ENCODE measurements around the gene AKR7A2.

AKR7A2 gene

DNA sequence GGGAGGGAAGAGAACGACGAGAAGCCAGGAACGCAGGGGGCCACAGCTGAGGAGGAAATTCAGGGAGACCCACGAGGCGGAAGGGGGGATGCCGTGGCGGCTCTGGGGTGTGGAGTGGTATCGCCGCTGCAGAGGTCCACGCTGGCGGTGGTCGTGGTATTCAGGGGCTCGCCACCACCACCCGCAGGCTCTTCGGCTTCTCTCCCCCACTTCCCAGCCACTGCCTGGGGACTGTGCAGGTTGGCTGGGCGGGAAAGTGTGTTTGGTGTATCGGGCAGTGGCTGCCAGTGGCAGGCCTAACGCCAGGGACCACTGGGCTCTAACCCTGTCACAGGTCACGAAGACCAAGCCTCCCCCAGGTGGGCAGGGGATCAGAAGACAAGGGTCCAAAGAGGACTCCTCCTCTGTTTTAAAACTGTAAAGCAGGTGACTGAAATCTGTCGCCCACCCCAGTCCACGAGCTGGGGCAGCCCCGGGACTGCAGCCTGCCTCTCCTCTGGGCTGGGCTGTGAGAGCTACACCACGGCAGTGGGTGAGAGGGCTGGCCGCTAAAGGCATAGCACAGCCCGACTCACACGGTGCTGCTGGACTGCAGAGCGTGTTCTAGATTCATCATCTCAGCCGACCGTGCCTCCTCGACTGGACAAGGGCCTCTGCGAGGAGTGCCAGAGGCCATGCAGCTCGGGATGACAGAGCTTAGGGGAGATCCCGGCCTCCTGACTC is 31.1 kb upstream of the AKR7A2 start:
- no peak for DNase-seq

DNA sequence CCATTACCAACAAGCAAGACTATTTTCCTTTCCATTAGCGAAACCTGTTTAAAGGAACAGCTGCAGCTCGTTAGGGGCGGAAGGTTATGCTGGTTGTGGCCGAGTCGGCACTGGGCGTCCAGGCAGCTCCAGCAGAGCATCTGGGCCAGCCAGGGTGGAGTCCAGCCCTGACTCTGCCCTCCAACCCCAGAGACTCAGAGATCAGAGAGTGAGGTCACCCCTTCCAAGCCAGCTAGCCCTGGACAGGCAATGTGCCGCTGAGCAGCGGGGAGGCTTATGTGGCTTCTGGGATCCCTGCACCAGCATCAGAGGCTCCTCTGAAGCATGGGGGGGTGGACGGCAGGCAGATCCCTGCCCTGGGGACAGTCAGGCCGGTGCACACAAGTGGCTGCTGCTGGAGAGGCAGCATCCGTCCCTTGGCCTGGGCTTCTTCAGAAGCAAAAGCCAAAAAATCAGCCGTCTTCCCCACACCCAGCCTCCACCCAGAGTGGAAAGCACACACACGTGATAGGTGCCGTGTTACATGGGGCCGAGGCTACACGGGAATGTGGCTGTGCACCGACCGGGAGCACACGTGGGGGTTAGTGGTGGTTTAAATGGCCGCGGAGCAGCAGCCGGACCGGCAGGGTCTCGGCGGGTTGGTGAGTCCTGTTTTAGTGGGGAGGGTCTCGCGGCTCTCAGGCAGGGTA is 30.3 kb upstream of the AKR7A2 start:
- DNase-seq, result no peak

DNA sequence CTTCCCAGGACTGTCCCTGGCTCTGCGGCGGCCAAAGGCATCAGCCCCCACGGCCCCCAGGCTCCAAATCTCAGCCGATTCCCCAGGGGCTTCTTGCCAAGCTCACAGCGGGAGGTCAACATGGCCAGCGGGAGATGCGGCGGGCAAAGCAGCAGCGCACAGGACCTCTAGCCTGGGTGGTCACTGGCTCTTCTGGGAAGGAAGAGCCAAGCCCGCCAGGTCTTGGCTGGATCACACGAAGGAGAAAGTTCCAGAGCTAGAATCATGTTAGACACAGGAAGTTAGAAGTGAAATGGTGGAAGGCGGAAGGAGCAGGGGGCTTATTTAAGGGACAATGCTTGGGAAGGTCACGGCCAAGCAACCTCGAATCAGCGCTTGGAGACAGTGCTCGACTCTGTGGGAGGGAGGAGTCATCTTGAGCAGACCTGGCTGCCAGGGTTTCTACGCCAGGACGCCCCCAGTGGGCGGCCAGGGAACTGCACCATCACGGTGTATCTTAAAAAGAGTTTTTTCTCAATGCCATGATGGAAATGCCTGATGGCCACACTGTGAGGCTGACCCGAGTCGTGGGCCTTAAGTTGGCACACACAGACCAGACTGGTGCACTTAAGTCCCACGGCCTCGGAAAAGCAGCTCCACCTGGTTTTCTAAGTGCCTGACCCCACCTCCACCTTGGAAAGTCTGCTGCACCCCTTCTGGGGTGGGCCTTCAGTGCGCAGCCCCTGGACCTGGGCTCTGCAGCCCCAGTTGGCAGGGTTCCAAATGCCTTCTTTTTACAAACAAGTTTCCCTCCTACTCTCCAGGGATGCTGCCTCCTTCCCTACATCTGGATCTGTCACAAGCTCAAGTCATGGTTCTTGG is 29.5 kb upstream of the AKR7A2 start:
- DNase-seq, result peak; percentile 7 to 63

DNA sequence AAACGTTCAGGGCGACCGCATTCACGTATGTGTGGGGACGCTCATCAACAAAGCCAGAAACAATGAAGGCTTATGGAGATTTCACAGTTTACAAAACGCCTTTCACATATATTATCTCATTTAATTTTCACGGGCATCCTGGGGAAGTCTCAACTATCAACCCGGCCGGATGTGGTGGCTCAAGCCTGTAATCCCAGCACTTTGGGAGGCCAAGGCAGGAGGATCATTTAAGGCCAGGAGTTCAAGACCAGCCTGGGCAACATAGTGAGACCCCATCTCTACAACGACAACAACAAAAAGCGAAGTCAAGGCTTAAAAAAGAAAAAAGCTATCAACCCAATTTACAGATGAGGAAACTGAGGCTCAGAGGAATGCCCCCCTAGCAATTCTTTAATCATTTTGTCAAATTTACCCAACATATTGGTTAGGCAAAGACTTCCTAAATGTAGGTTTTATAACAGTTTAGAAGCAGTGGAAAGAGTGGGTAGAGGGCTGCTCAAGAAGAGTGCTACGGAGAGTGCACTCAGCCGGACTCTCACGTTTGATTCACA is 28.5 kb upstream of the AKR7A2 start:
- DNase-seq, result no peak

DNA sequence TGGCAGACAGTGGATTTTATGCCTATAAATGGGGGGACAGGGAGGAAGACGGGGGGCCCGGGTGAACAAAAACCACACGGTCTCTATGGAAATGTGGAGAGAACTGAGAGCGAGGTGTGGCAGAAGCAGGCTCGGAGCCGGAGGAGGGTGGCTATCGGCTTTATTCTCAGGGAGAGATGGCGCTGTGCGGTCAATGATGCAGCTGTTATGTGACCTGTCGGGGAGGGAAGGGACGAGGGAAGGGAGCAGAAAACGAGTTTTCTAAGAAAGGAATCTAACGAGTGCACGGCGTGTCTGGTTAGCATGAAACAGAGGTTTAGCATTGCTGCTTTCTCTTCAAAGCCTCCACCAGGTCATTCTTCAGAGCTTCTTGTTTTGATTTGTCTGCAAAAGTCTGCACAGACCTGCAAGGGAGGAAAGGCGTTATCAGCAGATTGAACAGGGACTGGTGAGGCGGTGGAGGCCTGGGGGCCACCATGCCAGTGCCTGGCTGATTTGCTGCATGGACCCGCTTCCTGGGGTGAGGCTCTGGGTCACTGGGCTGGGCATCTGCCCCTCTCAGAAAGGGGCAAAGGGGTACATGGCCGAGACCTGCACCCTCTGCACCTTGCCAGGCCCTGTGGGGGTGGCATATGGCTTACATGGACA is 27.4 kb upstream of the AKR7A2 start:
- DNase-seq, result no peak

DNA sequence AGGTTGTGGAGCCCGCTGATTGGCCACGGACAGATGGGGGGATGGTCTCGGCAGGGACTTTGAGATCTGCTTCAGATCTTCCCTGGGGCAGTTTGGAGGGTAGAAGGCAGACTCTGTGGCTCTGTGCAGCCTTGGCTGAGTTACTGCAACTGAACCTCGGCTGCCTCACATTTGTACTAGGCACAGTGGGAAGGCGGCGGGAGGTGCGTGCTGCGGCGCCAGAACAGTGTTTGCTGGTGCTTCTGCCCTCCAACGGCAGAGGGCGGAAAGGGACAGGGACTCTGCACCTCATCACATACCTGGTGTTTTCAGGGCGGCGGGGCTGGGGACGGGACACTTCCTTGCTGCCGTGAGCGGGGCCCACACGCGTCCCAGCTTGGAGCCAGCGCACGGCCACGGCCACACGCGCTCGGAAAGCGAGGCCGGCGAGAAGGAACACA is 26.4 kb upstream of the AKR7A2 start:
- no peak for DNase-seq

DNA sequence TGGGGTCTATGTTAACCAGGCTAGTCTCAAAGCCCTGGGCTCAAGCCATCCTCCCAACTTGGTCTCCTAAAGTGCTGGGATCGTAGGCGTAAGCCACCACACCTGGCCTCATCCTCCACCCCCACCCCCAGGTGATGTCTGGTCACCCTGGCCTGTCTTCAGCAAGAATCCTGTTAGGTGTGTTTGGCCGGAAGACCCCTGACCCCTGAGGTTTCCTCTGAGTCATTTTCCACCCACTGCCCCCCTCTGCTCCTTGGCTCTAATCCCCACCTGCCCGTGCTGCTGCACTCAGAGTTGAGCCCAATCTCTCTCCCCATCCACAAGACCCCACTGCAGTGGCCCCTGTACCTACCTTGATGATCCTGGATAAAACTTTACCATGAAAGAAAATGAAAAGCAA is 25.3 kb upstream of the AKR7A2 start:
- no peak for DNase-seq

DNA sequence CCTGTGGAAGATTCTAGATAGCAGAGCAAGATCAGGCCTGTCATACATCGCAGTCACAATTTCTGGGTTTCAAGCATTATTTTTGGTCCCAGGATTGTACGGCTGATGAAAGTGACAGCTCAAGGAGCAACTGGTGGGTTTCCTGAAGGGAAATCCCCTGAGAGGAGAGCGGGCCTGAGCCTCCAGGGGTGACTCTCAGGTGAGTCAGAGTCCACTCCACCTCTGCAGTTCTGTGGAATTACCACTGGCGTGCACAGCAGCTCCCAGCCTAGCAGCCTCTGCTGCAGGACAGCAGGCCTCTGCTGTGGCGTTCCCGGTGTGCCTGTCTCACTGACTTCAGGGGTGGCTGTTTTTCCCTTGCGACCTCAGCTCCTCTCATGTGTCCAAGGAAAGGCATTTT is 24.6 kb upstream of the AKR7A2 start:
- no peak for DNase-seq

DNA sequence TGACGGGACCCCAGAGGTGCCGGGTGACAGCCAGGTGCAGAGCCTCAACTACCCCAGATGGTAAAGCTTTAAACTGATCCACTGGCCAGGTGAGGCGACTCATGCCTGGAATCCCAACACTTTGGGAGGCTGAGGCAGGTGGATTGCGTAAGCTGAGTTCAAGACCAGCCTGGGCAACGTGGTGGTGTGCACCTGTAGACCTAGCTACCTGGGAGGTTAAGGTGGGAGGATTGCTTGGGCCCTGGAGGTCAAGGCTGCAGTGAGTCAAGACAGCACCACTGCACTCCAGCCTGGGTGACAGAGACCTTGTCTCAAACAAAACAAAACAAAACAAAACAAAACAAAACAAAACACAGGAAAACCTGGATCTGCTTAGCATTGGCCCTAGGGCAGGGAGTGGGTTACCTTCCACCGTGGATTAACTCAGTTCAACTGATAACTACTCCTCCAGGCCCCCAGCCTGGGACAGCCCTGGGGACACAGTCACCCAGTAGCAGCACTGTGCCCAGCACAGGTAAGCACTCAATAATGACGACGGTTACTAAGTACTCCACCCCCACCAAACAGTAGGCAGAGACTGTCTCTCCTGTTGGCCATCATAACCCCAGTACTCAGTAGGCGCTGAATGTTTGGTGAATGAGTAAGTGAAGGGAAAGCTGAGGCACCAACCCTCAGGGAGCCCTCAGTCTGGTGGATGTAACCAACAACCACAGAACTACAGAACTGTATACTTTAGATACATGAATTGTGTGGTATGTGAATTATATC is 21.8 kb upstream of the AKR7A2 start:
- no peak for DNase-seq

DNA sequence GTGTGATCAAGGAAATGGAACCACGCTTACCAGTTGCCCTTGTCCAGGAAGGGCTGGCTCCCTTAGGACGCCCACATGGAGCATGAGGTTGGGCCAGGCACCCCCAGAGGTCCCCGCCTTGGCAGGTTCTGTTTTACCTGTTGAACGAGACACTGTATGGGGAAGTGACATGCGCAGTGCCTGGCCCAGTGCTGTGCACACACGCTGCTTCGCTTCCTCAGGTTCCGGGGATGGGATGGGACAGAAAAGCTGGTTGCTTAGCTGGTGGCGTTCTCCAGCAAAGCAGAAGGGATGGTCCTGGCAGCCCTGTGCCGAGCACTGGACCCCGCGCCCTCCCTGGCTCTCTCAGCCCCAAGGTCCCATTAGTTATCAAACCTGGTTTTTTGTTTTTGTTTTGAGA is 20.9 kb upstream of the AKR7A2 start:
- no peak for DNase-seq

DNA sequence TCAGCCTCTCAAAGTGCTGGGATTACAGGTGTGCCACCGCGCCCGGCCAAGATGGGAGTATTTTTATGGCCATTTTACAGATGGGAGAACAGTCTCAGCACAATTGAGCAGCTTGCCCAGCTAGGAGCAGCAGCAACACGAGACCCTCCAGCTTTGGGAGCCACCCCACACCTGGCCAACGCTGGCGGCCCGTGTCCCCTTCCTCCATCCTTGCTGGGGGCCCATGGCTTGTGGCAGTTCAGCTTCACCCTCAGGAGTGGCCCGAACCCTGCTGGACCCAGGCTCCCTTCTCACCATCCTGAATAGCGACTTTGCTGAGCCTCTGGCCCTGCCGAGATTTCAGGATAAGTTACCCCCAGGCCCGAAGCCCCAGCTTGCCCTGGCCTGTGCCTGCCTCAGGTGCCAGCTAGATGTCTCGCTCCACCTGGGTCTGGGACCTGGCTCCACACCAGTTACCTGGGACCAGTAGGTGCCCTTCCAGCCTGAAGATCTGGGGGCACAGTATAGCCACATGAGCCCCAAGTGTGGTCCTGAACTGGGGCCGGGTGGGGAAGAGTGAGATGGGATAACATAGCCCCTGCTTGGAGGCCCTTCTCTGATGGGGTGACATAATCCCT is 19.4 kb upstream of the AKR7A2 start:
- no peak for DNase-seq

DNA sequence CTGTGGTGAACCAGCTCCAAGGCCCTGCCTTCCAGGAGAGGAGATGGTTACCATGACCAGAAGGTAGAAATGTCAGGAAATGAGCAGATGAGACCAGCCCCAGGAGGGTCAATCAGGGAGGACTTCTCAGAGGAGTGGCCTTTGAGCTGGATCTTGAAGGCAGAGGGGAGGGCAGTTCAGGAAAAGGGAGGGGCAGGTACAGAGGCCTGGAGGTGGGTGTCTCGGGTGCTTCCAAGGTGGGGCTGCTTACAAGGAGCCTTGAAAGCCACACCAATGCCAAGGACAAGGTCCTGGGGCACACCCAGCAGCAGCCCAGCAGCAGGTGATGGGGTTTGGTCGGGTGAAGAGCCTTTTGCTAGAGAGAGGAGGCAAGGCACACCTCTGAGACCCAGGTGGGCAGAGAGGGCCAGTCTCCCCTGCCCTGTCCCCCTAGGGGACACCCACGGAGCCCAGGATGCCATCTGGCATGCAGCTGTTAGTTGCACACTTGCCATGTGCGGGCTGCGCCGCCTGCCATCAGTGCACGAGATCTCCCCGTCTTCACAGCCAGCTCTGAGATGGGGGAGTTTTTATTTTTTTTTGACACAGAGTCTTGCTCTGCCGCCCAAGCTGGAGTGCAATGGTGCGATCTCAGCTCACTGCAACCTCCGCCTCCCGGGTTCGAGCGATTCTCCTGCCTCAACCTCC is 18.6 kb upstream of the AKR7A2 start:
- DNase-seq, result peak in 1 of 2 experiments; percentile 50

DNA sequence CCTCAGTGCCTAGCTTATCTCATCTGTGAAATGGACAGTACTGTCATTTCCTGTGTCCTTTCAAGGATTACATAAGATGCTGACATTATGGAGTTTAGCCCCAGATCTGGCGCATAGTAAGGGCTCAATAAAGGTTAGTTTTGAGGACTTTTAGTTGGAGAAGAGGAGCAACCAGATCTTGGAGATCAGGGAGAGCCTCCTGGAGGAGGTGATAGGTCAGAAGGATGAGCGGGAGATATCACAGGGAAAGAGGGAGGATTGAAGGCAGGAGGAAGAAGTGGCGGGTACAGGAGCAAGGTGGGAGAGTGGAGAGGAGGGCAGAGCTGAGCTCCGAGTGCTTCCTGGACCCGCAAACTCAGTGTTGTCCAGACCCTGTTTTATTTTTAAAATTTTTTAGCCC is 17.7 kb upstream of the AKR7A2 start:
- DNase-seq, result no peak

DNA sequence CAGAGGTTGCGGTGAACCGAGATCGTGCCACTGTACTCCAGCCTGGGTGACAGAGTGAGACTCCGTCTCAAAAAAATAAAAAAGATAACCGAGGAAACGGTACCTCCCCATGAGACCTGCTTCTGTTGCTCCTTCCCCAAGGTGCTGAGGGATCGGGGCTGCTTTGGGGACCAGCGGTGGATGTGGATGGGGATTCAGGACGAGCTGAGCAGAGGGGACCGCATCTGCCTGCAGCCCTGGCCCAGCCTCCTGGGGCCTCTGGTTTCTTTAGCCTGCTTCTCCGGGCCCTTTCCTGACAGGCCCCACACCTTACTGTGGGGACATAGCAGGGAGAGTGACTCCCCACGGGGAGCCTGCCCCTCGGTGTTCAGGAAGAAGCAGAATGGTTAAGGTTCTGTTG is 17.2 kb upstream of the AKR7A2 start:
- DNase-seq, result no peak

DNA sequence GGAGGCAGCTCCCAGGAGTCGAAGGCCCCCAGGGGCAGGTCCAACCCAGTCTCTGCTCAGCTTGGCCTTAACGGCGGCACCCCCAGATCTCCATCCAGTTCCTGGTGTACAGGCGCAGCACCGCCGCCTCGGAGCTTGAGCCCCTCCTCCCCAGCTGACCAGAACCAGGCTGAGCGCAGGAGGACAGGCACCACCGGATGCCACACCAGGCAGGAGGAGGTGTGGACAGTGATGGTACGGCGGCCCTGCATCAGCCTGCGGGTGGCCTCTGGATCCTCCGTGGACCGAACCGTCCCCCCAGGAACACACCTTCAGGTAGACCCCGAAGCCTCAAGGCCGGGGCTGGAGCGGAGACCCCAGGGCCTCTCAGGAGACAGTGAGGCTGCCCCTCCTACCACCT is 16.5 kb upstream of the AKR7A2 start:
- DNase-seq, result no peak

DNA sequence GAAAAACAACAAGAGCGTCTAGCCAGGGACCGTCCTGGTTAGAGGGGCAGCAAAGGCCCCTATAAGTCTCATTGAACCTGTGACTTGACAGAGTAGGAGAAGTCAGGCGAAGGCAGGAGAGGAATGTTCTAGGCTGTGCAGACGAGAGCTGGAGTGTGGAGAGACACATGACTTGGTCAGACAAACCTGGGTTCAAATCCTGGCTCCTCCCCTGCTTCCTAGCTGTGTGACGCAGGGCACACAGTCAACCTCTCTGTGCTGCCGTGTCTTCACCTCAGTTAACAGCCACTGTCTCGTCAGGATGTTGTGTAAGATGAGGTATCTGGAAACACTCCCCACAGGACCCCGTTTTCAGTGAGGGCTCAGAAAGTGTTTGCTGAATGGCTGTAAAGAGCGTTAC is 15.8 kb upstream of the AKR7A2 start:
- DNase-seq, result no peak

DNA sequence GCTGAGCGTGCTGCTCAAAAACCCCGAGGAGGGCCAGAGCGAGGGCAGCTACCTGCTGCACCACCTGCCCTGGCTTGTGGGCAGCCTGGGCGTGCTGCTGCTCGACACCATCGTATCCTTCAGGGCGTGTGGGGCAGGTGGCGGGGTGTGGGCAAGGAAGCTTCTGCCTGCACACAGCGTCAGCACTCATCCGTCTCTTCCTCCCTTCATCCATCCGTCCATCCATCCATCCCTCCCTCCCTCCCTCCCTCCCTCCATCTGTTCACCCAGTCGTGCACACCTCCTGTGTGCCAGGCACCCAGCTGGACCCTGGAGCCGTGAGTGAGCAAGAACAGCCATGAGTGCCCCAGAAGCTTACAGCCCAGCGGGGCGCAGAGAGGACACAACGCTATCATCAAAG is 15.4 kb upstream of the AKR7A2 start:
- peak; percentile 28 to 31 for DNase-seq

DNA sequence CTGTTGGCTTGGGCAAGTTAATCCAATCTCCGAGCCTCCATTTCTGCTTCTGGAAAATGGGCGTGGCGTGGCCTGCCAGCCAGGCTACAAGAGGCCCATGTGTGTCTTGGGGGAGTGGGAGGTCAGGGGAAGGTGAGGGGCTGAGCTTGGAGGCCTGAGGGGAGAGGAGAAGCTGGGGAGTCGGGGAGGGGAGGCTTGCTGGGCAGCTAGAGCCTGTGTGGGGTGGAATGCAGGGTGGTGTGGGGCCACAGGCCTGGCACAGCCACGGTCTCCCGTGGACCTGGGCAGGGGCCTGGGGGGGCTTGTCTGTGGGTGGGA is 14.8 kb upstream of the AKR7A2 start:
- DNase-seq, result no peak

DNA sequence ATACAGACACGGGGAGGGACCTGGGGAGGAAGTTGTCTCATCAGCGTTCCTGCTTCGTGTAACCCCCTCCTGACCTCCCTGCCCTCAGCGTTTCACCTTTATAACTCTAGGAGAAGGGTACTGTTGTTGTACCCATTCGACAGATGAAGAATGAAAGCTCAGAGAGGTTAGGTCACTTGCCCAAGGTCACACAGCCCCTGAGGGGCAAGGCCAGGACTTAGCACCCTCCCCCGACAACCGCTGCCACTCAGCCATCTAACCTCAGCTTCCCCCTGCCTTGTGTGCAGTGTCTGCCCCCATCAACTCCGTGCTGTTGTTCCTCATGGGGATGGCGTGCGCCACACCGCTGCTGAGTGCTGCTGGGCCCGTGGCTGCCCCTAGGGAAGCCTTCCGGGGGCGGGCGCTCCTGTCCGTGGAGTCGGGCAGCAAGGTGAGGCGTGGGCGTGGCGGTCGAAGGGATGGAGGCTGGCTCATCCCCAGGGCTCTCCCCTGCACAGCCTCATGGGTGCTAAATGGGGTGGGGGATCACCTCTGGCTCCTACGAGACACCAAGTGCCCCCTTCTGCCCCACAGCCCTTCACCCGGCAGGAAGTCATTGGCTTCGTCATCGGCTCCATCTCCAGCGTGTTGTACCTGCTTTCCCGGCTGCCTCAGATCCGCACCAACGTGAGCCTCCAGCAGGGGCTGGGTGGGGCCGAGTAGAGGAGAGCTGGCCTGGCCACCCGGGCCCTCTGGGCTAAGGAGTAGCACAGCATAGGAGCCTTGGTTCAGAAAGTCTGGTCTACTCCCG is 14.2 kb upstream of the AKR7A2 start:
- no peak for DNase-seq

DNA sequence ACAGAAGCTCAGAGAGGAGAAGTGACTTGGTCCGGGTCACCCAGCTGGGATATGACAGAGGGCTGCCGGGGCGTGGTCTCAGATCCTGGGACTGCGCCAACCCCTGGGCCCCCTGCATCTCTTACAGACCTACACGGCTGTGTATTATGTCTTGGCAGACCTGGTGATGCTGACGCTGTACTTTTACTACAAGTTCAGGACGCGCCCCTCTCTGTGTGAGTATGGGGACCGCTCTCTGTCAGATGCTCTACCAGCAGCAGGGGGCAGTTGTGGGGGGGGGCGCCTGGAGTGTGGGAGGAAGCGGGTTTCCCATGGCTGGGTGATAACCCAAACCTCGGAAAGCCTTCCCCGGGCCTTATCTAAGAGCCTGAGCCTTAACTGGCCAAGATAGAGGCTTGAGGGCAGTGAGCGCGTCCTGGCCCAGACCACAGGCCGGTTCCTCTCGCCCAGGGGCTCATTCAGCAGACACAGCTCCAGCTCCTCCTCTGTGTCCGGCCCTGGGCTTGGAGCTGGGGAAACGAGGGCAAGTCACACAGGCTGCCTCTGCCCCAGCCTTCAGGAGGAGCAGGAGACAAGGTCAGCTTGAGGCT is 13.5 kb upstream of the AKR7A2 start:
- no peak for DNase-seq

Measured in NCI-H524 (cell line).